ENCODE measurements around the gene MAN1A1.

The MAN1A1 gene

GRCh38 chr6:119269266-119270103 lies 80.1 kb downstream of the MAN1A1 start:
- no peak for DNase-seq (ENCODE audit: low read depth)

- DNase-seq (ENCODE audit: low read depth): no peak
Measured at GRCh38 chr6:119267126-119267905, 82.2 kb downstream of the MAN1A1 start.

GRCh38 chr6:119264854-119265397 lies 84.6 kb downstream of the MAN1A1 start:
- DNase-seq (ENCODE audit: low read depth): no peak

- no peak for DNase-seq (ENCODE audit: low read depth)
Measured at GRCh38 chr6:119262612-119263011, 86.9 kb downstream of the MAN1A1 start.

DNA sequence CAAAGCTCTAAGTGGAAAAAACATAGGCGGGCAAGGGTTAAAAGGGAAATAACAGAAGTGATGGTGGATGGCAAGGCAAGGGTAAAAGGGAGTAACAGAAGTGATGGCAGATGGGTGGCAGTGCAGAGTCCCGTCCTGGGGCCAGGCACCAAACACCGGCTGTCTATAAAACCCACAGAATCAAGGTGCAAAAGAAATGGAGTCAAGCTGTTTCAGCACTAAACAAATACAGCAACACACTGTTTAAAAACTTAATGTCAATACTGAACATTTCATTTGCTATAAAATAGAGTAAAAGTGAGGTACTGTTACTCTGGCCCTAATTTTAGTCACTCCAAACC lies 87.6 kb downstream of the MAN1A1 start:
- DNase-seq (ENCODE audit: low read depth): no peak

DNA sequence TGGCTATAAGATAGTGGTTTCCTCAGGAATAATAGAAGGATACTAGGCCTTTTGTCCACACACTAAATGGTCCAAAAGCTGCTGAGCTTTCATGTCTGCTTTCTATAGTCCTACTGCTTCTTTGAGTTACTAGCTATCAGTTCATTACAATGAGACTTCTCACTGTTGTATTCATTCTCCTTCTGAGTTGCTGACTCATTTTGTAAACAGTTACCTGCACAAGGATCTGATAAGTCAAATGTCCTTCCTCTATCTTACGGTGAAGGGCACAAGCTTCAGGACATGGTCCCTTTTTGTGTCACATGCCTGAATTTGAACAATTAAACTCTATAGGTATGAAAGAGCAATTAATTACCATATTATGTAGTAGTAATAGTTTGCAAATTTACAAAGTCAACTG lies 90.5 kb downstream of the MAN1A1 start:
- DNase-seq (ENCODE audit: low read depth): no peak

DNA sequence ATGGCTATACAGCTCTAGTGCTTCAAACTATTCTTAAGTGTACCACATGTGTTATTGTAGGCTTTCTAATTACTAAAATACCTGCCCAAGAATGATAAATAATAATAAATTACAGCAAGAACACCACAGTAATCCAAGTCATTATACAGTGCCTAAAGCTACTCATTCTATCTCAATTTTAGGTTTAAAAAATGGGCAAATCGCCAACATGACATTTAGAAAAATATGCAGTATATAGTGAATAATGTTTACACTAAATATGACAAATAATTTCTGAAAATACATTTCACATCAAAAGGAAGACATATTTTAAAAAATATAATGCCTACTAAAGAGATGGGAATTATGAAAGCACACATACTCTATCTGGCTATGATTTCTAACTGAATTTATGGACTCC lies 91.8 kb downstream of the MAN1A1 start:
- no peak for DNase-seq (ENCODE audit: low read depth)

DNA sequence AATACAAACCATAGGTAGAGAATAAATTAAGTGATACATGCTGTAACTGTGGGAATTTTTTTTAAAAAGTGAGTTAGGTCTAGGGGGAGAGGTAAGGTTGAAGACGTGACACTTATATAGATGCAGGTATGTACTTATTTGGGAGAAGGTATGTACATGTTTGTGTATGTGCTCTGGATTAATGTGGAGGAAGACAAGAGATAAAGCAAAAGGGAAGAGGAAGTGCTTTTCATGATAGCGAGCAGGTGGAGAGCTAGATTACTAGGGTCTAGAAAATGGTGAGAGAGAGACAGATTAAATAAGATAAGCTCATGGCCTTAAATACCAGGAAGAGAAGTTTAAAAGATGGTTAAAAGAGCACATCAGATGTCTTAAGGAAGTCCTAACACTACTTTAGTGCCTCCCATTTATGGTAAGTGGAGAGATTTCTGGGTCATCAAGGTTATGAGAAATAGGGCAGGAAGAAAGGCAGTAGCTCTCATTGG lies 92.5 kb downstream of the MAN1A1 start:
- DNase-seq (ENCODE audit: low read depth): no peak

DNA sequence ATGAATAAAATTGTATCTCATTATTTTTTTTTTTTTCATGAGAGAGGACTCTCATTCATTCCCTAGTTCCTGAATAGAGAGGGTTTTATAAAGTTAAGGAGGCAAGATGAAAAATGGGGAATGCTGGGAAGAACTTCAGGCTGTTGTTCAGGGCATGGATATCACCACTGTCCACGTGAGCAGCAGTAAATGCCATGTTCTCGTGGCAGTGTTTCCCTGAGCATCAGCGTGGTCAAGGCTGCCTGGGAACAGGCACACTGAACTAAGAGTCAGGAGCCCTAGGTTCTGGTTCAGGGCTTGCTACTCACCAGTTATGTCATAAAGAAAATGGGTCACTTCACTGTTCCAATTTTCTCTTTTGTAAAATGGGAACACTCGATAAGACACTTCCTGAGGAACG lies 93.2 kb downstream of the MAN1A1 start:
- no peak for DNase-seq (ENCODE audit: low read depth)

DNA sequence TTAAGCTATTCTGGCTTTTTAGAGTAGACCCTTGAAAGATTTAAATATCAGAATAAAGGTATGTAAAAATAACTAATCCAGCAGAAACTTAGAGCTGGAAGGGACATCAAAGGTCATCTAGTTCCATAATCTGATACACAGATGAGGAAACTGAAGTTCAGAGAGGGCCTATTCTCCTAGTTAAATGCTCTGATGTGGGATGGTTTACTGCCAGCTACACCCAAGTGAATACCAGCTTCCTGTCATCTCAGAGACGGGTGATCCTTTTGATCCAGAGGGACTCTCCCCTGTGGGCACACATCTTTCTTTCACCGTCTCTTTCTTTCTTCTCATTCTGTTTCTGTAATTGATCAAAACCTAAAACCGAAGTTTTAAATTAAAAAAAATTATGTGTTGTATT lies 94.1 kb downstream of the MAN1A1 start:
- no peak for DNase-seq (ENCODE audit: low read depth)

GRCh38 chr6:119250036-119250435 lies 99.5 kb downstream of the MAN1A1 start:
- DNase-seq (ENCODE audit: low read depth): no peak

GRCh38 chr6:119249319-119249718 lies 100.2 kb downstream of the MAN1A1 start:
- no peak for DNase-seq (ENCODE audit: low read depth)

- DNase-seq (ENCODE audit: low read depth): no peak
Measured at GRCh38 chr6:119247504-119247903, 102.1 kb downstream of the MAN1A1 start.

GRCh38 chr6:119243657-119244056 lies 105.9 kb downstream of the MAN1A1 start:
- DNase-seq (ENCODE audit: low read depth): no peak

DNA sequence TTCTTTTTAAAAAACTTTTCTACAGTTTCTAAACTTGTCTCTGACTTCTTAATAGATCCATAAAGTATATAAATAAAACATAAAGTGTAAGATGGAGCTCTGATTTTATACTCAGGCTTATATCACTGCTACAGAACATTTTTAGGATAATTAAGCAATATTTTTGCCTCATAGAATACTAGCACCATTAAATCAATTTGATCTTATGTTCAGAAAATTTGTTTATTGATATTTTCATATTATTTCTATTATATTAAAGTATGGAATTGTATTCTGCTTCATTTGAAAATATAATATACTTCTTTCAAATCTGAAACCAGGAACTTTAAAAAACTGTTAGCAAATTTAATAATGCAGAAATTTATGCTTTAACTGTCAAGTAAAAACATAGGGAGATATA lies 106.5 kb downstream of the MAN1A1 start:
- no peak for DNase-seq (ENCODE audit: low read depth)

- DNase-seq (ENCODE audit: low read depth): no peak
Measured at GRCh38 chr6:119241540-119242309, 107.8 kb downstream of the MAN1A1 start.

DNA sequence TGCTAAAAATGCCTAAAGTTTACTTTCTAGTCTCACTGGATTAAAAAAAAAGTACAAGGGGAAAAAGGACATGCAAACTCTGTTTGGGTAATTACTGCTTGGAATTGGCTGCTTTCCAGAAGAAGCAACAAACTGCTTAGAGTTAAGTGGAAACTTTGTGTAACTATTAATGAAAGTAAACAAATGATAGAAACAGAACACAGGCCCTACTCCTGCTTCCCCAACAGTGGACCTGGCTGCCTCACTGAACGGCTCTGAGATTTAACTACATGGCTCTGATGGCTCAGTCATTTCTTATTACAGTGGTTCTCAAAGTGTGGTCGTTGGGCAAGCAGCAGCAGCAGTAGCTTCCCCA lies 108.5 kb downstream of the MAN1A1 start:
- no peak for DNase-seq (ENCODE audit: low read depth)

- no peak for DNase-seq (ENCODE audit: low read depth)
Measured at GRCh38 chr6:119240257-119241110, 109.1 kb downstream of the MAN1A1 start.

DNA sequence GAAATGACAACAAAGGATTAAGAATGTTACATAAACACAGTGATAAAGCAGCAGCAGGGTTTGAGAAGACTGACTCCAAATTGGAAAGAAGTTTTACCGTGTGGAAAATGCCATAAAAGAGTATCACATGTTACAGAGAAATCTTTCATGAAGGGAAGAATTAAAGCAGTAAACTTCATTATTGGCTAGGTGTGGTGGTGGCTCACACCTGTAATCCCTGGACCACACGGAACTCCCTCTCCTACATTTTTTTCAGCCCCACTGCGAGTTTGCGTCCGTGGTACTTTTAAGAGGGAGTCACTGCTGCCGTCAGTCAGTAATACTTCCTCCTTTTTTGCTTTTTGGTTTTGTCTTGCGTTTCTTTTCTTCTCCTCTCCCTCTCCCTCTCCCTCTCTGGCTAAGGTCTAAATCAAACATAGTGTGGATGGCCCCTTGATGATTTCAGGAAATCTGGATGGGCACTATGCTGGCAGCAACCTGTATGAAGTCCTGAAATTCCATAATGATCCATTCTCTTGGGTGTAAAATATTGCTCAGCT lies 112.3 kb downstream of the MAN1A1 start:
- no peak for DNase-seq (ENCODE audit: low read depth)

DNA sequence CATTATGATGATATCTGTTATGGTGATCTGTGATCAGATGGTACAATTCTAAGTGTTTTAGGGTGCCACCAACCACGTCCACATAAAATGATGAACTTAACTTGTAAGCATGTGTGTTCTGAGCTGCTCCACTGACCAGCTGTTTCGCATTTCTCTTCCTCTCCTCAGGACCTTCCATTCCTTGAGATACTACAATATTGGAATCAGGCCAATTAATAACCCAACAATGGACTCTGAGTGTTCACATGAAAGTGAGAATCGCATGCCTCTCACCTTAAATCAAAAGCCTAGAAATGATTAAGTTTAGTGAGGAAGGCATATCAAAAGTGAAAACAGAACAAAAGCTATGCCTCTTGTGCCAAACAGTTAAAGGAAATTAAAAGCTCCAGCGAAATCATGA lies 114.6 kb downstream of the MAN1A1 start:
- no peak for DNase-seq (ENCODE audit: low read depth)

- DNase-seq (ENCODE audit: low read depth): no peak
Measured at GRCh38 chr6:119234457-119234856, 115.1 kb downstream of the MAN1A1 start.
